Measurements from ENCODE around the gene MDFI.

Gene MDFI

GRCh38 chr6:41664271-41664670 is 26.0 kb downstream of the MDFI start:
- Histone ChIP-seq H3K27me3 (ENCODE audit: control insufficient read depth in 5 of 5, insufficient read depth in 4 of 5, low read length in 5 of 5) (no peaks in the 10 kb centered on the region), H3K4me1 (ENCODE audit: control insufficient read depth in 5 of 5, insufficient read depth in 5 of 5, low read length in 5 of 5) (peaks cover 0 to 2% (median 0%) of the 10 kb centered on the region in 5 donors), H3K9ac (ENCODE audit: low read length in 5 of 5) (no peak overlapping the region), H3K36me3 (ENCODE audit: control insufficient read depth in 5 of 5, insufficient read depth in 5 of 5, low read length in 5 of 5) (no peaks in the 10 kb centered on the region), H3K27ac (ENCODE audit: low read depth, low read length) (no peak overlapping the region), H3K4me3 (ENCODE audit: low read depth in 1 of 5, low read length in 5 of 5) (no peak overlapping the region), H3K9me3 (ENCODE audit: control insufficient read depth in 5 of 5, low read length in 5 of 5) (peaks cover 0 to 4% (median 0%) of the 10 kb centered on the region in 5 donors)

DNA sequence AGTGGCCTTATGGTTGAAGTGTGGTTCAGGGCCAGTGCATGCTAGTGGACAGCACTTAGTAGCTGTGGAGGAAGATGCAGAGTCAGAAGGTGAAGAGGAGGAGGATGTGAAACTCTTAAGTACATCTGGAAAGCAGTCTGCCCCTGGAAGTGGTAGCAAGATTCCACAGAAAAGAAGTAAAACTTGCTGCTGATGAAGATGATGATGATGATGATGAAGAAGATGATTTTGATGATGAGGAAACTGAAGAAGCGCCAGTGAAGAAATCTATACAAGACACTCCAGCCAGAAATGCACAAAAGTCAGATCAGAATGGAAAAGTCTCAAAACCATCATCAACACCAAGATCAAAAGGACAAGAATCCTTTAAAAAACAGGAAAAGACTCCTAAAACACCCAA is 28.9 kb downstream of the MDFI start:
- H3K4me3 ChIP-seq (ENCODE audit: low read depth in 1 of 5, low read length in 5 of 5), result no peak overlapping the region
- no peak overlapping the region for H3K27ac ChIP-seq (ENCODE audit: low read depth, low read length)
- no peaks in the 10 kb centered on the region for H3K36me3 ChIP-seq (ENCODE audit: control insufficient read depth in 5 of 5, insufficient read depth in 5 of 5, low read length in 5 of 5)
- no peaks in the 10 kb centered on the region for H3K4me1 ChIP-seq (ENCODE audit: control insufficient read depth in 5 of 5, insufficient read depth in 5 of 5, low read length in 5 of 5)
- H3K9ac ChIP-seq (ENCODE audit: low read length in 5 of 5), result no peak overlapping the region
- H3K9me3 ChIP-seq (ENCODE audit: control insufficient read depth in 5 of 5, low read length in 5 of 5), result peaks cover 0 to 5% (median 0%) of the 10 kb centered on the region in 5 donors
- H3K27me3 ChIP-seq (ENCODE audit: control insufficient read depth in 5 of 5, insufficient read depth in 4 of 5, low read length in 5 of 5), result peaks cover 0 to 2% (median 0%) of the 10 kb centered on the region in 5 donors

- Histone ChIP-seq H3K9ac (ENCODE audit: low read length in 5 of 5) (no peak overlapping the region), H3K27ac (ENCODE audit: low read depth, low read length) (no peak overlapping the region), H3K9me3 (ENCODE audit: control insufficient read depth in 5 of 5, low read length in 5 of 5) (peaks cover 0 to 5% (median 0%) of the 10 kb centered on the region in 5 donors), H3K27me3 (ENCODE audit: control insufficient read depth in 5 of 5, insufficient read depth in 4 of 5, low read length in 5 of 5) (peaks cover 0 to 2% (median 0%) of the 10 kb centered on the region in 5 donors), H3K4me1 (ENCODE audit: control insufficient read depth in 5 of 5, insufficient read depth in 5 of 5, low read length in 5 of 5) (peaks cover 0 to 4% (median 0%) of the 10 kb centered on the region in 5 donors), H3K4me3 (ENCODE audit: low read depth in 1 of 5, low read length in 5 of 5) (no peak overlapping the region), H3K36me3 (ENCODE audit: control insufficient read depth in 5 of 5, insufficient read depth in 5 of 5, low read length in 5 of 5) (no peaks in the 10 kb centered on the region)
Measured at GRCh38 chr6:41668968-41669367, 30.7 kb downstream of the MDFI start.

DNA sequence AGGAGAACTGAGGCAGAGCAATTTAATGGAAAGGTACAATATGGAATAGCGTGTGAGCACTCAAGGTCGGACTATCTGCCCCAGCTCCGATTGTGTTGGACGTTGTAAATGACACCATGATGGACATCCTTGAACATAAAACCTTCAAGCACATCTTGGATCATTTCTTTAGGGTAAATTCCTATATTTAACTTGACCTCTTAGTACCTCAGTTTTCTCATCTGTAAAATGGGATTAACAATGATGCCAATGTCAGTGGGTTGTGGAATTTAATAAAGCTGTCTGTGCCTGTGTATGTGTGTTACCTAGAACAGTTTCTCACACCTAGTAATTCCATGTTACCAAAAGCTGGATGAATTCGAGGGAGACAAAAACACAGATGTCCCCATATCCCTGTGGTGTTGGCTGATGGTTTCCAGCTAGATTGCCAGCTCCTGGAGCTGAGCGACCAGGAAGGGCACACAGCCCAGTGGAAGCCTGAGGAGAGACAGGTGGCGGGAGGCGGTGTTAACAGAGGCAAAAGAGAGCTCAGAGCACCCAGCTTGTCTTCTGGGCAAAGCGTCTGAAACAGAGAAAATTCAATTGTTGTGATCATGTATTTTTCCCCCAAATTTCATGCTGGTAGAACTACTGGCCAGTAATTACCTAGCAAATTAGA is 32.6 kb downstream of the MDFI start:
- Histone ChIP-seq H3K4me1 (ENCODE audit: control insufficient read depth in 5 of 5, insufficient read depth in 5 of 5, low read length in 5 of 5) (peaks cover 0 to 4% (median 0%) of the 10 kb centered on the region in 5 donors), H3K27me3 (ENCODE audit: control insufficient read depth in 5 of 5, insufficient read depth in 4 of 5, low read length in 5 of 5) (peaks cover 0 to 2% (median 0%) of the 10 kb centered on the region in 5 donors), H3K9me3 (ENCODE audit: control insufficient read depth in 5 of 5, low read length in 5 of 5) (peaks cover 0 to 5% (median 0%) of the 10 kb centered on the region in 5 donors), H3K4me3 (ENCODE audit: low read depth in 1 of 5, low read length in 5 of 5) (no peak overlapping the region), H3K36me3 (ENCODE audit: control insufficient read depth in 5 of 5, insufficient read depth in 5 of 5, low read length in 5 of 5) (no peaks in the 10 kb centered on the region), H3K27ac (ENCODE audit: low read depth, low read length) (no peak overlapping the region), H3K9ac (ENCODE audit: low read length in 5 of 5) (no peak overlapping the region)

DNA sequence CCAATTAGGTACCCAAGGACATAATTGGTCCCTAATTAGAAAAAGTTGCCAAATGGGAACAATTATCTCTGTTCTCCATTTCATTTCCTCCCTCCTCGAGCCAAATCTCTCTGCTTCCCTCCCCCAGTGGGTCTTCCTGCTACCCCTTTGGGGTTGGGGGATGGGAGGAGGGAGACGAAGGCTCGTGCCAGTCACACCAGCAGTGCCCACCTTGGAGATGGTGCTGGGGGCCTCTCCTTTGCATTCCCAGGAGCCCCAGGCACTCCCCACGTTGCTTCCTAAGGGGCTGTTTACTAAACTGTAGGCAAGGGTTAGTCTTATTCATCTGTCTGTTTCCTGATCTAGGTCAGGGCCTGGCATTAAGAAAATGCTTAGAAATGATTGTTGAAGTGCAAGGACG is 33.1 kb downstream of the MDFI start:
- Histone ChIP-seq H3K9ac (ENCODE audit: low read length in 5 of 5) (no peak overlapping the region), H3K27ac (ENCODE audit: low read depth, low read length) (no peak overlapping the region), H3K9me3 (ENCODE audit: control insufficient read depth in 5 of 5, low read length in 5 of 5) (peaks cover 0 to 5% (median 0%) of the 10 kb centered on the region in 5 donors), H3K36me3 (ENCODE audit: control insufficient read depth in 5 of 5, insufficient read depth in 5 of 5, low read length in 5 of 5) (no peaks in the 10 kb centered on the region), H3K27me3 (ENCODE audit: control insufficient read depth in 5 of 5, insufficient read depth in 4 of 5, low read length in 5 of 5) (peaks cover 0 to 2% (median 0%) of the 10 kb centered on the region in 5 donors), H3K4me3 (ENCODE audit: low read depth in 1 of 5, low read length in 5 of 5) (no peak overlapping the region), H3K4me1 (ENCODE audit: control insufficient read depth in 5 of 5, insufficient read depth in 5 of 5, low read length in 5 of 5) (peaks cover 0 to 4% (median 0%) of the 10 kb centered on the region in 5 donors)

DNA sequence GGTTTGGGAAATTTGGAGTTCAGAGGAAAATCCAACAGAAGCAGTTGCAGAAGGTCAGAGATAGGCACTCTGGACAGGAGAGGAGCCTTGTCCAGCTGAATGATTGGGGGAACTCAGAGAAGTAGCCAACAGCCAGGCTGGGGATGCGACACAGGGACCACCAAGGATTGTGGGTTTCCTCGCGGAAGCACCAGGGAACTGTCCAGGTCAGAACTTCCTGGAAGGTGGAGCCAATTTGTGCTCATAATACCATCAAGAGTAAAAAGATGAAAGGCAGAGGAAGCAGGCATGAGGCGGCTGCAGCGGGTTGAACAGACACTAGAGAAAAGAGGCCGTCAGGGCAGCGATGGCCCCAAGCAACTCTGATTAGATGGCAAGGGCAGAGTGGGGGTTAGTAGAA is 33.7 kb downstream of the MDFI start:
- Histone ChIP-seq H3K27me3 (ENCODE audit: control insufficient read depth in 5 of 5, insufficient read depth in 4 of 5, low read length in 5 of 5) (peaks cover 0 to 2% (median 0%) of the 10 kb centered on the region in 5 donors), H3K27ac (ENCODE audit: low read depth, low read length) (no peak overlapping the region), H3K9me3 (ENCODE audit: control insufficient read depth in 5 of 5, low read length in 5 of 5) (peaks cover 0 to 5% (median 0%) of the 10 kb centered on the region in 5 donors), H3K4me1 (ENCODE audit: control insufficient read depth in 5 of 5, insufficient read depth in 5 of 5, low read length in 5 of 5) (peaks cover 0 to 4% (median 0%) of the 10 kb centered on the region in 5 donors), H3K4me3 (ENCODE audit: low read depth in 1 of 5, low read length in 5 of 5) (no peak overlapping the region), H3K36me3 (ENCODE audit: control insufficient read depth in 5 of 5, insufficient read depth in 5 of 5, low read length in 5 of 5) (no peaks in the 10 kb centered on the region), H3K9ac (ENCODE audit: low read length in 5 of 5) (no peak overlapping the region)

DNA sequence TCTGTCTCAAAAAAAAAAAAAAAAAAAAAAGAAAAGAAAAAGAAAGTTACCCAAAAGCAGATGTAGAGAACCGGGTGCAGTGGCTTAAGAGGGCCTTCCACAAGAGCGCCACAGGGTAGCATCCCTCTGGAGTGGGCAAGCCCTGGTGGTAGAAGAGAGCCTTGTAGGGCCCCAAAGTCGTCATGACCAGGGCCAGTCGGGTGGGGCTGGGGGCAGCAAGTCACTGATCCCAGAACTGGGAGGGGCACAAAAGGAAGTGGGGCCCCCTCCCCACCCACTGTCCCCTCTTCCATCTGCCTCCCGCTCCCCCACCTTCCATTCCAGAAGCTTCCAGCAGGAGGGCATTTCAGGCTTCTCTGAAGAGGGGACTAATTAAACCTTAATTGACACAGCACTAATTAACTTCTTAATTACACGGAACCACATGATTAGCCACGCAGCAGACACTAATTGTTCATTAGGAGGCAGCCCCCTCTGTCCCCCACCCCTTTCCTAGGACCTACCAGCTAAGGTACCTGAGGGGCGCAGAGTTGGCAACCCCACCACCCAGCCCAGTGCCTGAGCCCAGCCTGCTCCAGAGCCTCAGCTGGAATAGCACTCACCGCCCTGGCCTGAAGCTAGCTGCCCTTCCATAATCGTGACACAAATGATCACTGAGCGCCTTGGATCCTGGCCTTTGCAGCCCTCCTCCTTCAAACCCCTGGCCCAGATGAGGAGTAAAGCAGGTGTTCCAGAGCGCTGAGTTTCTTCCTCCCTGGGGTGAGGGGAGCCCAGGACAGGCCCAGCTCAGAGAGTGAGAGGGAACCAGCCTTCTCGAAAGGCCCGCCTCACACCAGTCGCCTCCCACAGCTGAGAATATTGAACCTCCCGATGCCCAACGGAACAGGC is 34.8 kb downstream of the MDFI start:
- Histone ChIP-seq H3K4me3 (ENCODE audit: low read depth in 1 of 5, low read length in 5 of 5) (no peak overlapping the region), H3K9ac (ENCODE audit: low read length in 5 of 5) (no peak overlapping the region), H3K4me1 (ENCODE audit: control insufficient read depth in 5 of 5, insufficient read depth in 5 of 5, low read length in 5 of 5) (peaks cover 0 to 4% (median 0%) of the 10 kb centered on the region in 5 donors), H3K27me3 (ENCODE audit: control insufficient read depth in 5 of 5, insufficient read depth in 4 of 5, low read length in 5 of 5) (peaks cover 0 to 2% (median 0%) of the 10 kb centered on the region in 5 donors), H3K27ac (ENCODE audit: low read depth, low read length) (no peak overlapping the region), H3K9me3 (ENCODE audit: control insufficient read depth in 5 of 5, low read length in 5 of 5) (peaks cover 0 to 5% (median 0%) of the 10 kb centered on the region in 5 donors), H3K36me3 (ENCODE audit: control insufficient read depth in 5 of 5, insufficient read depth in 5 of 5, low read length in 5 of 5) (no peaks in the 10 kb centered on the region)

GRCh38 chr6:41673704-41674000 is 35.4 kb downstream of the MDFI start:
- H3K4me1 ChIP-seq (ENCODE audit: control insufficient read depth in 5 of 5, insufficient read depth in 5 of 5, low read length in 5 of 5), result peaks cover 0 to 4% (median 0%) of the 10 kb centered on the region in 5 donors
- H3K9ac ChIP-seq (ENCODE audit: low read length in 5 of 5), result no peak overlapping the region
- peaks cover 0 to 2% (median 0%) of the 10 kb centered on the region in 5 donors for H3K27me3 ChIP-seq (ENCODE audit: control insufficient read depth in 5 of 5, insufficient read depth in 4 of 5, low read length in 5 of 5)
- peaks cover 0 to 5% (median 0%) of the 10 kb centered on the region in 5 donors for H3K9me3 ChIP-seq (ENCODE audit: control insufficient read depth in 5 of 5, low read length in 5 of 5)
- no peak overlapping the region for H3K27ac ChIP-seq (ENCODE audit: low read depth, low read length)
- H3K36me3 ChIP-seq (ENCODE audit: control insufficient read depth in 5 of 5, insufficient read depth in 5 of 5, low read length in 5 of 5), result no peaks in the 10 kb centered on the region
- H3K4me3 ChIP-seq (ENCODE audit: low read depth in 1 of 5, low read length in 5 of 5), result no peak overlapping the region

- H3K27me3 ChIP-seq (ENCODE audit: control insufficient read depth in 5 of 5, insufficient read depth in 4 of 5, low read length in 5 of 5), result peaks cover 0 to 2% (median 0%) of the 10 kb centered on the region in 5 donors
- H3K27ac ChIP-seq (ENCODE audit: low read depth, low read length), result no peak overlapping the region
- no peak overlapping the region for H3K9ac ChIP-seq (ENCODE audit: low read length in 5 of 5)
- peaks cover 0 to 4% (median 0%) of the 10 kb centered on the region in 5 donors for H3K4me1 ChIP-seq (ENCODE audit: control insufficient read depth in 5 of 5, insufficient read depth in 5 of 5, low read length in 5 of 5)
- H3K36me3 ChIP-seq (ENCODE audit: control insufficient read depth in 5 of 5, insufficient read depth in 5 of 5, low read length in 5 of 5), result no peaks in the 10 kb centered on the region
- H3K4me3 ChIP-seq (ENCODE audit: low read depth in 1 of 5, low read length in 5 of 5), result no peak overlapping the region
- no peaks in the 10 kb centered on the region for H3K9me3 ChIP-seq (ENCODE audit: control insufficient read depth in 5 of 5, low read length in 5 of 5)
Measured at GRCh38 chr6:41674231-41675000, 36.1 kb downstream of the MDFI start.

All from subcutaneous abdominal adipose tissue (tissue), 5 donors.